NCI-H2029 treated with DMSO at 0.1 percent for 48 hours (cell line): ENCODE results near the gene MRGPRD.

Experiments
- DNase-seq: peaks from one replicate; lab custom pipeline; 2025; lab: John Stamatoyannopoulos, UW

The MRGPRD gene

DNA sequence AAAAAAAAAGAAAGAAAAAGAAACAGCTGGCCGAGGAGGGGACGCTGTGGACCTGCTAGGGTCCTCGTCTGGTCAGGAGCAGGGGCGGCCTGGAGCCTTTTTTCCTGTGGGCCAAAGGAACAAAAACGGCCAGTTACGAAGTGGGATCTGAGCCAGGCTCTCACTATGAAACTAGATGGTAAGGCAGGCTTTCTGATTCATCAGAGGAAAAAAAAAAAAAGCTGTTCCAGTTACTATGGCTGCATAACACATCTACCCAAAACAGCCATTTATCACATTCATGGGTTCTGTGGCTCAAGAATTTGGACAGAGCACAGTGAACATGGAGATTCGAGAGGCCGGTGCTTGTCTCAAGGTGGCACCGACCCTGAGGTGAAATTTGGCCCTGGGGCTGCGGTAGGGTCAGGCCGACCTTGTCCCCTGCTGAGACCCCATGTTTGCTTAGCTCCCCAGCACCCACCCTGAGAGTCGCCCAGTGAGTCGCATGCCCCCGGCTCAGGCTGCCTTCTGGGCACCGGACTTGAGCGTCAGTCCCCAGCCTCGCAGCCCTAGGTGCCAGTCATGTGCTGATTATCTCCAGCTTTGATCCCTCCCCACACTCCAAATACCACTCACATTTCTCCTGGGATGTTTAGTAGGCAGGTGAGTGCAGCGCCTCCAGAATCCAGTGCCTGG is 34.2 kb downstream of the MRGPRD start:
- no peak for DNase-seq

DNA sequence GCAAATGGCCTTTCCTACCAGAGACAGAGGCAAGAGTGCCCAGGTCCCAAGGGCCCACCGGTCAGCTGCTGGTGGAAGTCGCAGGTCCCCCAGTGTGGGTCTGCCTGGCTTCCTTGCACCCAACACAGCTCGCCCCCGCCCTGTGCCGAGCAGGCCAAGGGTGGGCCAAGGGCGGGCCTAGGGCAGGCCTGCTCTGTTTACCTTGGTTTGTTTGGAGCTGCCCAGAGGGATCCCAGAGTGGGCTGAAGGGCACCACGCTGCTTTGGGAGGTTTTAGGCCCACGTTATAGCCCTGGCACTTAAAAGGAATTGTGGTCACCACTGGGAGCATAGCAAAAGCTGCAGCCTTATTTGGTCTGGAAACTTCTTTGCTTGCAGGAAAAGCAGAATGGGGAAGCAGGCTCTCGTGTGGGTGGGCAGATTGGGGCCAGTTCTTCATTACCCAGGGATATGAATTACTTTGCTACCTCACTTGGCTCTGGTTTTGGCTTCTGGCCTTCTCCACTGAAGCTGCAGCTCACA is 38.0 kb downstream of the MRGPRD start:
- no peak for DNase-seq

DNA sequence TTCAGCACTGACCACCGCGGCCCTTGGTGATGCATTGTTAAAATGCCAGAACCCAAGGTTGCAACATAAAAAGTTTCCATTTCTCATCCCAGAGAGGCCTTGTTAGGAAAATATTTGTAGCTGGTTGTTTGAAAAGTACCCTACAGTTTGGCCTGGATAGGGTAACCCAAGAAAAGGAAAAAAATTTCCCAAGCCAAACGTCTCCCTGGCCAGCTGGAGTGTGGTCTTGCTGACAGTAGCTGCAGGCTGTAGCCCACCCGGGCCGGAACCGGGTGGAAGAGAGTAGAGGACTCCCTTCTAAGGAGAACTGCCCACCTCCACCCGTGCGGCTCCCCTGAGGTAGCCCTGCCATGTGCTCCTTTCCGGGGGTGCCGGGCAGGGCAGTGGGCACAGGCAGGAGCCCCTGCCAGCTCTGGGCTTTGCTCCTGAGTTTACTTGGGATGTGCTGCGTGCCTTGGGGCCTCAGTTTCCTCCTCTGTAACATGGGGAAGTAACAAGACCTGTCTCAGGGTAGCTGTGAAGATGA is 38.6 kb downstream of the MRGPRD start:
- no peak for DNase-seq

DNA sequence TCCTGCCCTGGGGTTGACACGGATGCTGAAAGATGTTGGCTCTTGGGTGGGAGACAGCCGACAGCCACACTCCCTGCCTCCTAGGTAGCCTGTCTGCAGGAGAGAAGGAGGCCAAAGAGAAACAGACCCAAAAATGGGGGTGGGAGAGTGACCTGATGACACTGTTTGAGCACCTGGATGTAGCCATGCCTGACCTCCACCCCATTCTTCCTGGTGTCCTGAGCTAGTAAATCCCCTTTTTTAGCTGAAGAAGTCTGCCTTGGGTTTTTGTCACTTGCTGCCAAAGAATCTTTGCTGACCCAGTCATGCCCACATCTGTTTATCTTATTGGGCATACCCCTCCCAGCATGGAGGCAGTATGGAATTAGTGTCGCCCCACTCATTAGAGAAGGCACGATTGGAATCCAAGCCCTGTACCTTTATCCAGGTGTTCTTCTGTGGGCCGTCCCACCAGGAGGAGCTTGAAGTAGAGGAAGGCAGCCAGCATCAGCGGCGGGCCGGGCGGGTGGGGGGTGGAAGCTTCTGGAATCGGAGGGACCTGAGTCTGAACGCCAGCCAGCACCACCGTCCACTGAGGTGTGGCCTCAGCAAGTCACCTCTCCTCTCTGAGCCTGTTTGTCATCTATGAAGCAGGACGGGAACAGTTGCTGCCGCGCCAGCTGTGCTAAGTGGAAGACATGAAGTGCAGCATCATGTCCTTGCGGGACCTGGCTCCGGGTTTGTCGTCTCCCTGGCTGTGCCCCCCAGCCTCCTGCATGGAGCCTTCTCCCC is 39.3 kb downstream of the MRGPRD start:
- no peak for DNase-seq

DNA sequence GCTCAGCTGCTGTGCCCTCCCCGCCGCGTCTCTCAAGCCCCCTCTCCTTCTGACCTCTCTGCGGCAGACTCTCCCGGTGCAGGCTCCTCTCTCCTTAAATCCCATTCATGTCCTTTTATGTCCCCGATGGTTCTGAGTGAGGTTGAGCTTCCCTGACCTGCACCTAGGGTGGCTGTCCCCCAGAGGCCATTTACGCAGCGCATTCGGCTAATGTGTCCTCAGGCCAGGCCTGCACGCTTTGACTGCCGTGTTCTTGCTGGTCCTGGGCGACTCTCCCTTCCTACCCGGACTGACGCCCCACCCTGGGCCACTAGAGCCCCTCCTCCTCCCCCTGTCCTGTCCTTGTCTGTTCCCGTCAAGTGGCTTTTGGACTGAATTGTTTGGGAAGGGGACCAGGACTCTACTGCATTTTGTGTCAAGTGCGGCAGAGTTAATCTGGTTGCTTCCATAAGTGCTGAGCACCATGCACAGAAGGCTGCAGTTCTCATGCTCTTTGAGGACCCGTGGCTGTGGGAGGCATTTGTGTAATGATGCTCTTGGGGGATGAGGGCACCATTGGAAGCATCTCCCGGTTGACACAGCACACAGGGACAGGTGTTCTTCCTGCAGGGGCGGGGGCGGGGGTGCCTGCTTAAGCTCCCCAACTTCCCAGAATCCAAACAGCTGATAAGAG is 40.0 kb downstream of the MRGPRD start:
- DNase-seq, result no peak

DNA sequence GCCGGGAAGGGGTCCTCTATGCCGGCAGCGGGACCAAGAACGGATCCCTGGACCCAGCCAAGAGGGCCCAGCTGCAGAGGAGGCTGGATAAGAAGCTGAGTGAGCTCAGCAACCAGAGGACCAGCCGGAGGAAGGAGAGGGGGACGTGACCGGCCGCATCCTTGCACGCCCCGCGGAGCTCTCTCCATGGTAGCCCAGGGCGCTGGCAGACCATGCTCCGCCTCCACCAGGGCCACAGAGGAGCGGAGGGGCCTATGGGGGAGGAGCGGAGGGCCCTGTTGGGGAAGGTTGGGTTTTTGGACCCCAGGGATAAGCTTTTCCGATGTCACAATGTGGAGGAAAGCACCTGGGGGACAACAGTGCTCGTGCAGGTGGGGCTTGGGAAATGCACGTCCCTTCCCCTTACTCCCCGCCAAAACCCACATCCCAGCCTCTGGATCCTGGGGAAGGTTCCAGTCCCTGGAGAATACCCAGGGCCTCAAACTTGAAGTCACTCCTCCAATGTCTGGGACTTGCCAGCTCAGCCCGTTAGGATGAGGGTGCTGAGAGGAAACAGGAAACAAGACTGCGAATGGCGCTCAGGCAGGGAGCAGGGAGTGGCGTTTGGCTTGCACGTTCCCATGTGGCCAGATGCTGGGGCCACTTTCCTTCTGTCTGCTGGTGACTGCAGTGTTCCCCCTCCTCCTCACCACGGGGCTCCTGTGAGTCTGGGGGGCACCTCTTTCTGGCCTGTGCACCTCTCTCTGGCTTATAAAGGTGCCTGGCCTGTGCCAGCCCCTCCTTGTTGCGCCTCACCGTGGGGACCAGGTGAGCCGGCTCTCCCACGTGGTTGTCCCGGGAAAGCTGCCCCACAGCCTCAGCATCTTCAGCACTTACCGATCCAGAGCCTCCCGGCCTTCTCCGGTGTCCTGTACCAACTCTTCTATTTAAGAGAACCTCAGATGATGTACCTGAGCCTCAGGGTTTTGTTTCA is 40.9 kb downstream of the MRGPRD start:
- no peak for DNase-seq

DNA sequence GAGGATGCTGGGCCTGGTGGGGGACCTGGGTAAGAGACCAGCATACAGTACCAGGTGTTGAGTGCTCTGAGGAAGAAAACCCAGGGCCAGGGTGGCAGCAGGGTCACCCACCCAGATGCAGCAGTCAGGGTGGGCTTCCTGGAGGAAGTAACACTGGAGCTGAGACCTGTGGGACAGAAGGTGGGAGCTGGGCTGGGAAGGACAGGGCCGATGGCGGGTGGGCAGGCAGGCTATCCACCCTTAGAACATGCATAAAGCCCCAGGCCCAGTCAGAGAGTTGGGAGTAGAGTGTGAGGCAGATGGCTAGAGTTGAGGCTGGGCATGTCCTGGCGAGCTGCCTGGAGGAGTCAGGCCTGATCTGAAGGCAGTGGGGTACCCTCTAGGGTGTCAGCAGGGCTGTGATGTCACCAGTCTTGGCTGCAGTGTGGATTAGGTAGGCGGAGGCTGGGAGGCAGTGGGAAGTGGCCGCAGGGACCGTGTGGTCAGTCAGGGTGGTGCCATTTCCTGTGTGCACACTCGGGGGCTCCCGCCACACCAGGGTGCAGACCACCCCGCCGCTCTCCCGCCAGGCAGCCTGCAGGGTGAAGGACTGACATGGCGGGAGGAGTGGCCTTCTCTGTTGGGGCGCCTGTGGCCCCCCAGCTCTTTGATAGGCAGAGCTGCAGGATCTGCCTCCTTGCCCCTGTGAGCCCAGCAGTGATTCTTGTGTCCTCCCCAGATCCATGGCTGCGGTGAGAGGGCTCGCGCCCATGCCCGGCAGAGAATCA is 41.8 kb downstream of the MRGPRD start:
- DNase-seq, result no peak

DNA sequence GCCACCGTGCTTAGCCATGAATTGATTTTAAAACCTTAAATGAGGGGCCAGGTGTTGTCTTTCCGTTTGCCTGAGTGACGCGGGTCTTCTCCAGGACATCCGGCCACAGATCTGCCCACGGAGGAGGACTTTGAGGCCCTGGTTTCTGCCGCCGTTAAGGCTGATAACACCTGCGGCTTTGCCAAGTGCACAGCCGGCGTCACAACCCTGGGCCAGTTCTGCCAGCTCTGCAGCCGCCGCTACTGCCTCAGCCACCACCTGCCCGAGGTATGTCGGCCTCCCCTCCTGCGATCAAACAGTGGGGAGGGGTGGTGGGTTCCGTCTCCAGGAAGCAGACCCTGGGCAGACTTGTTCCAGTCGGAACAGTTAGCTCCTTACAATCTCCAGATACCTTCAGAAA is 42.7 kb downstream of the MRGPRD start:
- no peak for DNase-seq

DNA sequence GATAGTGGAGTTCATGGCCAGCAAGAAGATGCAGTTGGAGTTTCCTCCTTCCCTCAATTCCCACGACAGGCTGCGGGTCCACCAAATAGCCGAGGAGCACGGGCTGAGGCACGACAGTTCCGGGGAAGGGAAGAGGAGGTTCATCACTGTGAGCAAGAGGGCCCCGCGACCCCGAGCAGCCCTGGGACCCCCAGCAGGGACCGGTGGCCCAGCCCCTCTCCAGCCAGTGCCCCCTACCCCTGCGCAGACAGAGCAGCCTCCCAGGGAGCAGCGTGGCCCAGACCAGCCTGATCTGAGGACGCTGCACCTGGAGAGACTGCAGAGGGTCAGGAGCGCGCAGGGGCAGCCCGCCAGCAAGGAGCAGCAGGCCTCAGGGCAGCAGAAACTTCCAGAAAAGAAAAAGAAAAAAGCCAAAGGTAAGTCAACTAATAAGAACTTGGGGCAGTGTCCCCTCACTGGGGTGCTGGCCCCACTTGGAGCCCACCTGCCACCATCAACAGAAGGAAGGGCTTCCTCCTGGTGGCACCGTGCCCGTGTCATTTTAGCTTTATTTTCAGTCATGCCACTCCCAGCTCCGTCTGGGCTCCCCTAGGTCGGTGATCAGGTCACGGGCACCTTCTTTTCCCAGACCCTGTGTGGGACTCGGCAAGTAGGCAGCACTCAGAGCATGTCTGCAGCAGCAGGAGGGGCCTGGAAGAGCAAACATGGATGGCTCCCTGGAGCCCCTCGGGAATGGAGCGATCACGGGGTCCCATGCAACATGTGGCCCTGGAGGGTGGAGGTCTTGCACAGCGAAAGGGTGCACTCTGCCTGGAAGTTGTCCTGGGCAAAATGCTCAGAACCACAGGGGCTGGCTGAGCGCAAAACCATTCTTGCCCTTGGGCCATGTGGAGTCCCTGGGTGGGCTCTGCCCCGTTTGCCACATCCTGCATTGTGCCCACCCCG is 43.8 kb downstream of the MRGPRD start:
- DNase-seq, result no peak

DNA sequence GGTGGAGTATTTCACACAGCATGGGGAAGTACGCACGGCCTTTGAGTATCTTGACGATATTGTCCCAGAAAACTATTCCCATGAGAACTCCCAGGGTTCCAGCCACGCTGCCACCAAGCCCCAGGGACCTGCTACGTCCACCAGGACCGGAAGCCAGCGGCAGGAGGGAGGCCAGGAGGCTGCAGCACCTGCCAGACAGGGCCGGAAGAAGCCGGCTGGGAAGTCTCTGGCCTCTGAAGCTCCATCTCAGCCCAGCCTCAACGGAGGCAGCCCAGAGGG is 44.5 kb downstream of the MRGPRD start:
- DNase-seq, result no peak

DNA sequence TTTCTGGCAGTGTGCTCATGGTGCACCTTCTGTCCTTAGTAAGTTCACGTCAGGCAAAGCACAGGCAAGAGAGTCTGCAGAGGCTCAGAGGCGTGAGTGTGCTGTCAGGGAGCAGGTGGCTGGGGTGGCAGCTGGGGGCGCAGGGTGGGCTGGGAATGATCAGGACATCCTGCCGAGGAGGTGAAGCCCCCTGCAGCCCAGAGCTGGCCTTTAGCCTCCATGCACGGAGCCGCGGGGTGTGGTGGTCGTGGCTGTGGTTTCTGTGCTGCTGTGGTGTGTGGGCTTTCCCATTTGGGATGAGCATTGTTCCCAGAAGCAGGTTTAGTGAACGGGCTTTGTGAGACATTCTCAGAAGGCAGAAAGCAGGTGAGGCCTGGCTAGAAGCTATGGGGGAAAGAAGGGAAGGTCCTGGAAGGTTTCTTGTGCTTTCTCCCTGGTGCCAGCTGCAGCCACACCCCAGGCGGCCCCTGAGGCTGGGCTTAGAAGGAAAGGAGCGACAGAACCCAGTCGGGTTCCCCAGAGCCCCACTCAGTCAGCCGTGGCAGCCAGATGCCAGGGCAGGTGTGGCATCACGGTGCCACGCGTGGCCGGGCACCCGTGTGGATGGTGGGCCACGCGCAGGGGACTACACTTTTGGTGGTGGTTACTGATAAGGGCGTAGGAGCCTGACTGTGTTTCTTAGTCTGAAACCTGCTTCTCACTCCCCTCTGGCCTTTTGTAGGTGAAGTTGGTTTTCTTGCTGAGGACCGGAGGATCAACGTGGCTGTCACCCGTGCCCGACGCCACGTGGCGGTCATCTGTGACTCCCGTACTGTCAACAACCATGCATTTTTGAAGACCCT is 45.0 kb downstream of the MRGPRD start:
- no peak for DNase-seq

DNA sequence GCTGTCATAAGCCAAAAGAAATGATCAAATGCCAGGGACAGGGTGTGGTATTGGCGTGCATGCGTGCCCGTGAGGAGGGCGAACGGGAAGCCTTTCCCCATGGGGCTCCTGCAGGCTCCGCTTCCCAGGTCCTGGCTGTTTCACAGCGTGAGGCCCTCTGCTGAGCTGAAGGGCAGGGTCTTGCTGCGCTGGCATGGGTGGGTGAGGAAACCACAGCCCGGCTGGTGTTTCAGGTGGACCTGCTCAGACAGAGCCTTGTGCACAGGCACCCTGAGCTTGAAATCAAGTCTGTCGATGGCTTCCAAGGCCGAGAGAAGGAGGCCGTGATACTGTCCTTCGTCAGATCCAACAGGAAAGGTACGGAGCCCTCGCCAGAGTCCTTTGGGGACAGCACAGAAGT is 45.7 kb downstream of the MRGPRD start:
- DNase-seq, result no peak

DNA sequence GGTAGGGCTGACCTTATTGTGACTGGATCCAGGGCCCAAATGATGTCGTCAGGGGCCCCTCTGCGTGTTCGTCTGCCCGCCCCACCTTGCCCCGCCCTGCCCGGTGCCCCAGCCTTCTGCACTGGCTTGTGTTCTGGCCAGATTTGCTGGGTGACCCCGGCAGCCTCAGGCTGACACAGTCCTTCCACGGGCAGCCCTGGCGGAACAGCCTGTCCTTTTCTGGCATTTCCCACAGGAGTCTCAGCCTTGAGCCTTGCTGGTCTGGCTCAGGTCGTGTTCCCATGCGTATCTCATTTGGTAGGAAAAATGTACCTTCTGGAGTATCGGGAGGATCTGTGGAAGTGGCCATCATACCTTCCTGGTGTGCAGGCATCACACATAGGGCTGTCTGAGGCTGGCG is 46.1 kb downstream of the MRGPRD start:
- DNase-seq, result no peak

DNA sequence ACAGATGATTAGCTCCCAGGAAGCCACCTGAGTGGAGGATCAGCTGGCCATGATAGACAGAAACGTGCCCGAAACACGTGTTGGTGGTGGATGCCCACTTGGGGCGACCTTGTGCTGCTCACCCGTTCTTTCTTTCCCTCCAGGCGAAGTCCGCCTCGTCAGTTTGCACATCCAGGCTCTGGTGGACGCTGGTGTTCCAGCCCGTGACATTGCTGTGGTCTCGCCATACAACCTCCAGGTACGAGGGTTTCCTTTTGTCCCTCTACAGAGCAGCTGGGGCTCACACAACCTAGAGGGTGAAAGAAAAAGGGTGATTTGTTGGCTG is 46.5 kb downstream of the MRGPRD start:
- no peak for DNase-seq

DNA sequence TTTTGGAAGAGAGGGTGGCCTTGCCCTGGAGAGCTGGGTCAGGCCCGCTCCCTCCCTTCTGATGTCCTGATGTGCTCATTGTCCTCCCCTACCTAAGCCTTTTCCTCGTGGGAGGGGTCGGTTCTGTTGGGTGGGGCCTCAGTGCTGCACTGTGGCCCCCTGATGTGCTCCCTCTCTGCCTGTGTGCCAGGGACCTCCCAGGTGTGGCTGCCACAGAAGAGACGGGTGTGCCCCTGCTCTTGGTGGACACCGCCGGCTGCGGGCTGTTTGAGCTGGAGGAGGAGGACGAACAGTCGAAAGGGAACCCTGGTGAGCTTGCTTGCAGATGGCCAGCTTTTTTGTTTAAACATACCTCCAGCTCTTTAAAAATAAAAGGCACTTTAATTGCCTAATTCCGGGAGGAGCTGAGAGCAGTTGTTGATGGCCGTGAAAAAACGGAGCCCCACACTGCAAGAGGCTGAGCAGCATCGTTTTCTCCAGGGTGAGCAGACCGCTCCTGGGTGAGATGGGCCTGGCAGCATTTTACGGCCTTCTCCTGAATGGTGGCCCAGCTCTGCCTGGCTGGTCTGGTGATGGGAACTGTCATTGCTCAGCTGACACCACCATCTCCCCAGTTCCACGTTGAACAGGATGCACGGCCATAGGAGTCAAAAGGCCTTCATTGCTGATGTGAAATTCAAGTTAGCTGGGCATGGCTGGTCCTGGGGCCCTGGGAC is 47.0 kb downstream of the MRGPRD start:
- DNase-seq, result no peak

DNA sequence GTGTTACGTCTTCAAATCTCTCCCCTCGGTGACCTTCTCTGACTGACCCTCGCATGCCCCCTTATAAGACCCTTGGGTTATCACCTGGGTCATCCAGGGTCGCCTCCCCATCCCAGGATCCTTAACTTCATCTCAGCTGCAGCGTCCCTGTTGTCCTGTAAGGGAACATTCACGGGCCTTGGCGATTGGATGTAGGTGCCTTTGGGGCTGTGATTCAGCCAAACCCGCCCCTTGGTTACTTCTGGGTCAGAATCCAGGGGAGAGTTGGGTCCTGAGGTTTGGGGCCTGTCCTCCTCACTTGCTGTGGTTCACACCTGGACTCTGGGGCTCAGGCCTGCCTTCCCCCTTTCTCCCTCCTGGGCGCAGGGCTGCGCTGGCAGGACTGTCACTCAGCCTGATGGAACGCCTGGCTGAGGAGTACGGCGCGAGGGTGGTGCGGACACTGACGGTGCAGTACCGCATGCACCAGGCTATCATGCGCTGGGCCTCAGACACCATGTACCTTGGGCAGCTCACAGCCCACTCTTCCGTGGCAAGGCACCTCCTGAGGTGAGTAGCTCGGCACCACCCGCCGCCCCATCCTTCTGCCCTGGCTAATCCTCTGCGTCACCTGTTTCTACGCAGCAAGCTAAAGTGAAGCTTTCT is 47.7 kb downstream of the MRGPRD start:
- DNase-seq, result no peak

DNA sequence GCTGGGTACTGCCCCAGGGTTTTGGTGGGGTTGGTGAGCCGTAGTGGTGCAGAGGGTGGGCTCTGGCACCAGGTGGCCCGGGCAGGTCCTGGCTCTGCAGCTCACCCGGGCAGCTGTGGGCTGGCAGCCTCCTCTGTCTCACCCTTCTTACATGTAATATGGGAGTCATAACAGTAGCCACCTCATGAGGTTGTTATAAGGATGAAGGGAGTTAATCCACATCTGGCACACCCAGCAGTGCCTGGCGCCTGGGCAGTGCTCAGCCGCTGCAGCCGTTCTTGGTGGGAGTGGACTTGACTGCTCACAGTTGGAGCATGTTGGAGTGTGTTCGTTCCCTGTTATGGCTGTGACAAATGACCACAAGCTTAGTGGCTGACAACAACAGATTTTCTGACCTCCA is 48.4 kb downstream of the MRGPRD start:
- no peak for DNase-seq

DNA sequence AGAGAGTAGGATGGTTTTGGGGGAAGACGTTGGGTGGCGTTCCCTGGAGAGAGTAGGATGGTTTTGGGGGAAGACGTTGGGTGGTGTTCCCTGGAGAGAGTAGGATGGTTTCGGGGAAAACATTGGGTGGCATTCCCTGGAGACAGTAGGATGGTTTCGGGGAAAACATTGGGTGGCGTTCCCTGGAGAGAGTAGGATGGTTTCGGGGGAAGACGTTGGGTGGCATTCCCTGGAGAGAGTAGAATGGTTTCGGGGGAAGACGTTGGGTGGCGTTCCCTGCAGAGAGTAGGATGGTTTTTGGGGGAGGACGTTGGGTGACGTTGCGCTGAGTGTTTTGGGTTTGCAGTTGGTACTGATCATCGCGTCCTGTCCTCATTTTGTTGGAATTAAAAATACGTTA is 48.9 kb downstream of the MRGPRD start:
- no peak for DNase-seq
